A549 (cell line): ENCODE data around the gene TDP1. TPM values are rescaled to one million over a fixed set of nuclear protein-coding genes. Genes with fewer than 3 reads are reported as not detected.

ENCODE experiments used
- ATAC-seq, 2 experiments: fragments of 200-7000 bp in 1 of 2; fragments of >200 bp in 1 of 2; cut with Nextera tagmentation in 1 of 2; cut with Tn5 transposase in 1 of 2; 3 replicates each; pipeline versions ENCODE4 v1.8.0 to v1.9.1; 2018 to 2020; ENCODE audit warnings: mild to moderate bottlenecking in 1 of 2, moderate library complexity in 1 of 2
- CTCF ChIA-PET: fragments of 300-600 bp; sonication (Branson Sonifier 250); formaldehyde crosslinking; extraction: SDS; loops from one replicate; lab custom pipeline; 2021; ENCODE audit warnings: antibody characterized with exemption, inconsistent platforms; lab: Yijun Ruan, JAX
- POLR2A ChIA-PET: fragments of 350-600 bp; formaldehyde crosslinking; extraction: SDS; loops from one replicate; lab custom pipeline; 2021; ENCODE audit warnings: antibody characterized with exemption, inconsistent platforms; lab: Yijun Ruan, JAX
- DNase-seq, 2 experiments: peaks; one replicate each; pipeline versions ENCODE4 v3.0.0 to v3.0.0-alpha.2; 2011 to 2016; ENCODE audit warnings: low read depth in 1 of 2, low spot score in 1 of 2
- FAIRE-seq: peaks from 2 replicates; lab custom pipeline; 2011; peaks lifted over from hg19 to GRCh38; lab: Jason Lieb, UNC
- H3K27ac ChIP-seq, 2 experiments: fragments of >200 bp; sonication (Bioruptor Twin); formaldehyde crosslinking; 3 replicates each; pipeline ENCODE4 v1.5.1; 2016 to 2017
- H3K4me1 ChIP-seq: fragments of >200 bp; sonication (Bioruptor Twin); formaldehyde crosslinking; 3 replicates; pipeline ENCODE4 v1.6.1; 2016
- H3K4me2 ChIP-seq: fragments of >200 bp; sonication (Bioruptor Twin); formaldehyde crosslinking; 3 replicates; pipeline ENCODE4 v1.6.1; 2016
- H3K4me3 ChIP-seq: fragments of >200 bp; sonication (Bioruptor Twin); formaldehyde crosslinking; 3 replicates; pipeline ENCODE4 v1.5.1; 2016
- H3K9me3 ChIP-seq: fragments of >200 bp; sonication (Bioruptor Twin); formaldehyde crosslinking; 3 replicates; pipeline ENCODE4 v1.6.1; 2016
- ATOH8 ChIP-seq: fragments of 250-450 bp; sonication (Bioruptor Pico); IDR thresholded peaks from 2 replicates; pipeline ENCODE4 v1.5.0; 2020; ENCODE audit warnings: low read depth, mild to moderate bottlenecking, moderate library complexity
- BHLHE40 ChIP-seq: IDR thresholded peaks from 2 replicates; pipeline ENCODE4 v1.6.1; 2012; ENCODE audit warnings: low read depth, low read length, inconsistent platforms
- CBX2 ChIP-seq: fragments of 200-600 bp; sonication (generic); IDR thresholded peaks from 2 replicates; pipeline ENCODE4 v1.6.1; 2016; ENCODE audit warnings: low read depth, mild to moderate bottlenecking, borderline replicate concordance
- CEBPB ChIP-seq, 2 experiments: fragments of >200 bp in 1 of 2; sonication (Bioruptor Twin) in 1 of 2; formaldehyde crosslinking in 1 of 2; IDR thresholded peaks; 2 replicates each; pipeline ENCODE4 v1.6.1; 2012 to 2016
- CHD2 ChIP-seq: fragments of 150-350 bp; IDR thresholded peaks from 2 replicates; pipeline ENCODE4 v1.6.1; 2014; ENCODE audit warnings: low read length; ENCODE audit not compliant: partially characterized antibody
- E2F6 ChIP-seq: IDR thresholded peaks from 2 replicates; pipeline ENCODE4 v1.6.1; 2012; ENCODE audit warnings: low read depth, borderline replicate concordance
- EHF ChIP-seq: fragments of 250-450 bp; sonication (Bioruptor Pico); IDR thresholded peaks from 2 replicates; pipeline ENCODE4 v1.5.0; 2020; ENCODE audit warnings: mild to moderate bottlenecking
- EHMT2 ChIP-seq: fragments of 200-600 bp; sonication (generic); IDR thresholded peaks from 2 replicates; pipeline ENCODE4 v1.6.1; 2016; ENCODE audit warnings: antibody characterized with exemption, low read depth, mild to moderate bottlenecking, moderate library complexity
- EP300 ChIP-seq, 2 experiments: fragments of >200 bp; sonication (Bioruptor Twin); formaldehyde crosslinking; IDR thresholded peaks; 2 replicates in 1 of 2; 3 replicates in 1 of 2; pipeline ENCODE4 v1.6.1; 2016 to 2017
- ESRRA ChIP-seq: fragments of 150-350 bp; IDR thresholded peaks from 2 replicates; pipeline ENCODE4 v1.6.1; 2014; ENCODE audit warnings: mild to moderate bottlenecking, low read length, borderline replicate concordance
- FOSB ChIP-seq: fragments of 250-450 bp; sonication (Bioruptor Pico); IDR thresholded peaks from 2 replicates; pipeline ENCODE4 v1.5.0; 2020; ENCODE audit warnings: mild to moderate bottlenecking, moderate library complexity
- FOSL2 ChIP-seq, 2 experiments: fragments of 450-650 bp in 1 of 2; fragments of >200 bp in 1 of 2; sonication (Bioruptor Twin) in 1 of 2; formaldehyde crosslinking; IDR thresholded peaks; 2 replicates each; pipeline versions ENCODE4 v1.5.0 to v1.6.1; 2016 to 2020; ENCODE audit warnings: mild to moderate bottlenecking in 1 of 2, moderate library complexity in 1 of 2
- HDAC2 ChIP-seq: fragments of 200-600 bp; sonication (generic); IDR thresholded peaks from 2 replicates; pipeline ENCODE4 v1.6.1; 2016
- HMGXB4 ChIP-seq: fragments of 250-450 bp; sonication (Bioruptor Pico); IDR thresholded peaks from 2 replicates; pipeline ENCODE4 v1.5.0; 2021; ENCODE audit warnings: mild to moderate bottlenecking, moderate library complexity, borderline replicate concordance
- HOXA7 ChIP-seq: fragments of 250-450 bp; sonication (Bioruptor Pico); IDR thresholded peaks from 2 replicates; pipeline ENCODE4 v1.5.0; 2020; ENCODE audit warnings: mild to moderate bottlenecking, moderate library complexity
- HOXB13 ChIP-seq: fragments of 250-450 bp; sonication (Bioruptor Pico); IDR thresholded peaks from 2 replicates; pipeline ENCODE4 v1.5.0; 2020; ENCODE audit warnings: low read depth, mild to moderate bottlenecking, moderate library complexity
- JUN ChIP-seq, 2 experiments: fragments of >200 bp; sonication (Bioruptor Twin); formaldehyde crosslinking; IDR thresholded peaks; 2 replicates in 1 of 2; 3 replicates in 1 of 2; pipeline ENCODE4 v1.6.1; 2016 to 2017
- MAX ChIP-seq: IDR thresholded peaks from 2 replicates; pipeline ENCODE4 v1.6.1; 2012
- NFE2L2 ChIP-seq: fragments of 150-350 bp; conservative IDR thresholded peaks from 2 replicates; pipeline ENCODE4 v1.6.1; 2014; ENCODE audit warnings: low read length
- NPAS2 ChIP-seq: fragments of 250-450 bp; sonication (Bioruptor Pico); IDR thresholded peaks from 2 replicates; pipeline ENCODE4 v1.8.0; 2022; ENCODE audit warnings: mild to moderate bottlenecking, moderate library complexity, borderline replicate concordance
- PBX3 ChIP-seq: IDR thresholded peaks from 2 replicates; pipeline ENCODE4 v1.6.1; 2012
- RAD21 ChIP-seq, 2 experiments: fragments of >200 bp in 1 of 2; sonication (Bioruptor Twin) in 1 of 2; formaldehyde crosslinking in 1 of 2; IDR thresholded peaks in 1 of 2; conservative IDR thresholded peaks in 1 of 2; 2 replicates in 1 of 2; 3 replicates in 1 of 2; pipeline ENCODE4 v1.6.1; 2012 to 2018; ENCODE audit warnings: inconsistent platforms in 1 of 2
- SMC3 ChIP-seq: fragments of >200 bp; sonication (Bioruptor Twin); formaldehyde crosslinking; IDR thresholded peaks from 3 replicates; pipeline ENCODE4 v1.6.1; 2018; ENCODE audit warnings: inconsistent platforms
- ZNF302 ChIP-seq: fragments of 250-450 bp; sonication (Bioruptor Pico); IDR thresholded peaks from 2 replicates; pipeline ENCODE4 v1.9.0; 2021; ENCODE audit warnings: inconsistent platforms, mild to moderate bottlenecking, moderate library complexity
- ZSCAN20 ChIP-seq: fragments of 250-450 bp; sonication (Bioruptor Pico); IDR thresholded peaks from 2 replicates; pipeline ENCODE4 v1.8.0; 2022; ENCODE audit warnings: mild to moderate bottlenecking, moderate library complexity
- WGBS: methylation state at CpG from one replicate; pipeline ENCODE4 v1.1.6; 2017; ENCODE audit errors: missing lambda C conversion rate; 5-methylcytosine and 5-hydroxymethylcytosine counted together
- polyA plus RNA-seq, 4 experiments: library from polyadenylated mRNA; depleted of rRNA in 3 of 4; stranded (reverse); fragments of >200 nt; fragmentation: RNase III in 1 of 4; extraction: RNeasy Plus Mini Kit Qiagen cat#74134 plus additional on column Dnase treatment in 1 of 4; gene quantifications; 2 replicates in 3 of 4; 3 replicates in 1 of 4; pipeline ENCODE4 v1.2.3, GENCODE V29; 2011 to 2017

The TDP1 gene
- polyA plus RNA-seq, 2 of the 4 experiments (the other 2 are of a cell fraction) = 15.2 to 21.6 TPM

GRCh38 chr14:89924268-89924667, 31.5 kb upstream of the TDP1 start:
- ATAC-seq = no peak

GRCh38 chr14:89926694-89927093, 29.0 kb upstream of the TDP1 start:
- H3K4me1 ChIP-seq = no peaks in the 10 kb centered on the region
- no peaks in the 10 kb centered on the region for H3K9me3 ChIP-seq
- FAIRE-seq = no peak
- DNase-seq = no peak
- H3K4me2 ChIP-seq = no peak overlapping the region
- H3K4me3 ChIP-seq = no peak overlapping the region
- POLR2A ChIA-PET = no interaction called here
- TF ChIP-seq ZNF302 = no peak
- TF ChIP-seq CEBPB (IDR thresholded peaks at IDR 0.05) = peak; percentile 8 to 26; a peak in 1 of 4 replicates
- WGBS = 8% methylated on average over 1 of the region's 1 CpG
- CTCF ChIA-PET = interaction anchor here (1.1 to 1.3 kb wide), 3 partner anchors 10 to 13 kb away, joined by 3 read pairs; no protein-coding TSS in a partner anchor
- H3K27ac ChIP-seq = no peak overlapping the region
- ATAC-seq = no peak

More at GRCh38 chr14:89924268-89924667, 31.5 kb upstream of the TDP1 start:
- Histone ChIP-seq H3K4me2 (no peak overlapping the region), H3K9me3 (no peaks in the 10 kb centered on the region)
- WGBS = 51% methylated on average over 4 of the region's 4 CpGs
- POLR2A ChIA-PET = no interaction called here
- TF ChIP-seq NFE2L2 (no peak), ZSCAN20 (CRISPR knock-in tag) (no peak), ATOH8 (CRISPR knock-in tag) (no peak), NPAS2 (CRISPR knock-in tag) (no peak), FOSL2 (IDR thresholded peaks at IDR 0.05) (no peak), FOSL2 (CRISPR knock-in tag; IDR thresholded peaks at IDR 0.05) (no peak), BHLHE40 (no peak), EHF (CRISPR knock-in tag) (no peak), EHMT2 (no peak), HMGXB4 (CRISPR knock-in tag) (no peak), FOSB (CRISPR knock-in tag) (no peak), EP300 (IDR thresholded peaks at IDR 0.05) (no peak), ESRRA (no peak), CHD2 (no peak), PBX3 (no peak)
- TF ChIP-seq, all 56 proteins: peak for 0
- CTCF ChIA-PET = interaction anchor here (0.6 to 1.6 kb wide), 4 partner anchors 9 to 682 kb away, joined by 3 to 4 read pairs (median 3); no protein-coding TSS in a partner anchor
- Histone ChIP-seq H3K27ac (no peak overlapping the region), H3K4me1 (no peaks in the 10 kb centered on the region), H3K4me3 (no peak overlapping the region)
- FAIRE-seq (no peak), DNase-seq (no peak)

GRCh38 chr14:89927186-89927865, 28.4 kb upstream of the TDP1 start:
- Histone ChIP-seq H3K27ac (no peak overlapping the region), H3K4me1 (no peaks in the 10 kb centered on the region), H3K9me3 (no peaks in the 10 kb centered on the region), H3K4me2 (no peak overlapping the region), H3K4me3 (no peak overlapping the region)
- DNase-seq (no peak), ATAC-seq (no peak), FAIRE-seq (no peak)
- WGBS = 84% methylated on average over 13 of the region's 13 CpGs
- CTCF ChIA-PET = interaction anchor here (0.6 to 1.3 kb wide), 4 partner anchors 12 to 875 kb away, joined by 3 read pairs; no protein-coding TSS in a partner anchor
- TF ChIP-seq RAD21 (conservative IDR thresholded peaks at IDR 0.05 in 1 of 2, IDR thresholded peaks at IDR 0.05 in 1 of 2) (no peak), MAX (no peak), HOXA7 (CRISPR knock-in tag) (no peak), E2F6 (no peak), CBX2 (no peak), JUN (IDR thresholded peaks at IDR 0.05) (no peak), HDAC2 (no peak), SMC3 (no peak), HOXB13 (no peak)
- POLR2A ChIA-PET = no interaction called here
